T1000 (cell line): ENCODE data around the gene TMEM266.

ENCODE experiments used
- DNase-seq: peaks from one replicate; lab custom pipeline; 2025; ENCODE audit warnings: mixed read lengths; lab: John Stamatoyannopoulos, UW

The TMEM266 gene

DNA sequence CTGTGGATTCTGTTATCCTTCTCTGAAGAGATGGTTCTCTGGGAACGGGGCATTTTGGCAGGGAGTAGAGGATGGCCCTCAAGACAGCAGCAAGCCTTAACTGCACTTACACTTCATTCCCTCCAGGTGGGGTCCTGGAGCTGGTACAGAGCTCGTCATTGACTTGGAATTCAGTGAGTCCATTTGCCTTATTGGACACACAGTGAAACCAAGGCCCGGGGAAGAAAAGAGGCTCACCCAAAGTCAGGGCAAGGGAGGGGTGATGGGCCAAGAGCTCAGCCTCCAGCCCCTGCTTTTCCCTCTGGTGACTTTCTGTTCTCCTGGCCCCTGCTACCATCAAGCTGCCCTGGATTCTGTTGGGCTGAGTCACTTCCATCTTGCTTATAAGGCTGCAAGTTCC is 125.9 kb downstream of the TMEM266 start:
- peak; percentile 33 for DNase-seq

DNA sequence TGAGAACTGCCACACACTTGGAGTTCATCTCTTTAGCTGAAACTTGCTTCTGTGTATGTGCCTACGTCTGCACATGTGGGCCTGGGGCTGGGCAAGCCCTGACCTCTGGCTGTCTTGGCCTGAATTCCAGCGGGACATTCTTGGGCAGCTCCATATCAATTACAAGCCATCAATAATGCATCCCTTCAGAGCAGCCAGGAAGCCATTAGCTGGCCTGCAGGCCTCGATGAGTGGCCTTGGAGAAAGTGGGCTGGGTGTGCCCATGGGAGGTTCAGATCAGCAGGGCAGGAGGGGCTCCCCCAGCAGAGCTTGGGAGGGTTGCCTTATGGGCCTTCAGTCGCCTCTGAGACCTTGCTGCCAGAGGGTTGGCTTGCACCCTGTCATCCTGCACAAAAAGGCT is 127.4 kb downstream of the TMEM266 start:
- no peak for DNase-seq

DNA sequence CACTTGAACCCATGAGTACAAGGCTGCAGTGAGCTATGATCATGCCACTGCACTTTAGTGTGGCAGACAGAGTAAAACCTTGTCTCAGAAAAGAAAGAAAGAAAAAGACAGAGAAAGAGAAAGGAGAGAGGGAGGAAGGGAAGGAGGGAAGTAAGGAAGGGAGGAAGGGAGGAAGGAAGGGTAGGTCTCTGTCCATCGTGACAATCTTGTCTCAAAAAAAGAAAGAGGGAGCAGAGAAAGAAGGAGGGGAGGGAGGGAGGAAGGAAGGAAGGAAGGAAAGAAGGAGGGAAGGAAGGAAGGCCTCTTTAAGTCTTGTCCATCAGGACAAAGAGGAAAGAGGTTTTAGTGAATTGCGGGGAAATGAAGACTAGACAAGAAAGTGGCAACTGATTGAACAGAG is 129.3 kb downstream of the TMEM266 start:
- no peak for DNase-seq

DNA sequence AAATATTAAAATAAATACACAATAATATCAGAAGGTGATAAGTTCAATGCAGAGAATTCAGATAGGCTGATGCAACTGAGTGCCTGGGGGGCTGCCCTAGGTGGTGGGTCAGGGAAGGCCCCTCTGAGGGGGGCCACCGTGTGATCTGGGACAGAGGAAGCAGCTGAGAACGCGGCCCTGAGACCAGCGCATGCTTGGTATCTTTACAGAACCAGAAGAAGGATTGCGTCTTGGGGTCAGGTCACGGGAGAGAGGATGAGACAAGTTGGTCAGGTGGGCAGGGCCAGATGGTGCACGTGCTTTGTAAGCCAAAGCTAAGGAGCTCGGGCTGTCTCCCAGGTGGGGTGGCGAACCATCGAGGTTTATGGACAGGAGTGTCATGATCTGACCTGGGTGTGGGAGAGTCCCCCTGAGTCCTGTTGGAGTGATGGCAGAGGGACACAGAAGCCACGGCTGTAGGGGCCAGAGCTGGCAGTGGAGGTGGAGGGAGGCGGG is 130.3 kb downstream of the TMEM266 start:
- no peak for DNase-seq

DNA sequence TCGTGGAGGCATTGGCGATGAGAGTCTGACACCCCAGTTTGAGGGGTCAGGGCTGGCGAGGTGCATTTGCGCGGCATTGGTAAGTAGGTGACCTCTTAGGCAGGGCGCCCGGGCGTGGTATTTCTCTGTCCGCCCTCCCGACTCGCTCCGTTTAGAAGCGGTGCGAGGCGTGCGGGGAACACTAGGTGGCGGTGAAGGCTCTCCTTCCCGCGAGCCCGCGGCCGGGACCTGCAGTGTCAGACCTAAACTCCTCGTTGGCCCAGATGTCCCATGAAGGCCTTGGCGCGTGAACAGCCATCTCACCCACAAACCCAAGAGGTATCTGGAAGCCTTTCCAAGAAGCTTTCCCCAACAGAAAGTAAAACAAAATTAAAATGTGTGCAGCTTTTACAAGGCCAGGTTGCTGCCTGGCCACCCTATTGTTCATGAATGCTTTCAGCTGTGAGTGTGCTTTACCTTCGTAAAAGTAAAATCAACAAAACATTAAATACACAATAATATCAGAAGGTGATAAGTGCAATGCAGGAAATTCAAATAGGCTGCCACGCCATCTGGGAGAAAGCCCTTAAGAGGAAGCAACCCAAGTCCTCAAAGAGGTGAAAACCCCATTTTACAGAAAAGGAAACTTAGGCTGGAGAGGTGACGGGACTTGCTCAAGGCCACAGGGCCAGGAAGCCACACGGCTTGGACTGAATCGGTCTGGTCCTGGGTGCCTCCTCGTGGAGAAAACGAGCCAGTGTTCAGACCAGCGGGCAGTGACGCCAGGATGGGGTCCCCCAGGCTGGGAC is 131.2 kb downstream of the TMEM266 start:
- peak; percentile 56 for DNase-seq

DNA sequence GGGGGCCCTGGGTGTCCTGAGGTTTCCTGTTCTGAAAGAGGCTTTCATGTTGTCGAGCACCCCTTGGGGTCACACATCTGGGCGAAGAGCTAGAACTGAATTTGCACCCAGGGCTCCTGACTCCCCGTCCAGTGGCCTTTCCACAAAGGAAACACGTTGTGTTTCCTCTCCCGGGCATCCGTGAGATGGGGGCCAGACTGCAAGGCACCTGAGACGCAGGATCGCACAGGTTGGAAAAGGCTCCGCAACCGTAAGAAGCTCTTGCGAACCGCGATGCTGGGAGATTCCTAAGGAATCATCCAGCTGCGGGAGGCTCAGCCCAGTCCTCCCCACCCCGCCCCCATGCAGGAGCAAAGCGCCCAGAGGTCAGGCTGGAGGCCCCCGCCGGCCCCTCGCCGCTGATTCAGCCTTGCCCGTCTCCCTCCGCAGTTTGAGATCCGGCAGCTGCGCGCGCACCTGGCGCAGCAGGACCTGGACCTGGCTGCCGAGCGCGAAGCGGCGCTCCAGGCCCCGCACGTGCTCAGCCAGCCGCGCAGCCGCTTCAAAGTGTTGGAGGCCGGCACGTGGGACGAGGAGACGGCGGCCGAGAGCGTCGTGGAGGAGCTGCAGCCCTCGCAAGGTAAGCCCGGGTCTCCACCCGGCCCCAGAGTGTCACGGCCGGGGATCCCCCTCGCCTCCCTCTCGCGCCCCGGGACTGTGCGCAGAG is 131.9 kb downstream of the TMEM266 start:
- DNase-seq: no peak

DNA sequence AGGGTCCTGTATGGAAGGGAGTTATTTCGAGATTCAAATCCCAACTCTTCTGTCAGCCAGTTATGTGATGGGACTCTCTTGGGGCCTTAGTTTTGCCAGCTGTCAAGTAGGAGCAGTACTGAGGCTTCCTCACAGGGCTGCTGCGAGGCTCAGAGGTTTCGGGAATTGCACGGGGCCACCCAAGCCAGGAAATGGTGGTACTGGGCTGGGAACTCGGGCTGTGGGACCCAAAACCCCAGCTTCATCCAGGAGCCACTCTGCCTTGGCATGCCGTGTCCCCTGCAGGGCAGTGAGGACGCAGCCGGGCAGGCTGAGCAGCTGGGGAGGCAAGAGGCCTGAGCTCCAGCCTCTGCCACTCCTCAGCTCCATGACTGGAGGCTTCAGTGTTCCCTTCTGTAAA is 132.9 kb downstream of the TMEM266 start:
- no peak for DNase-seq

DNA sequence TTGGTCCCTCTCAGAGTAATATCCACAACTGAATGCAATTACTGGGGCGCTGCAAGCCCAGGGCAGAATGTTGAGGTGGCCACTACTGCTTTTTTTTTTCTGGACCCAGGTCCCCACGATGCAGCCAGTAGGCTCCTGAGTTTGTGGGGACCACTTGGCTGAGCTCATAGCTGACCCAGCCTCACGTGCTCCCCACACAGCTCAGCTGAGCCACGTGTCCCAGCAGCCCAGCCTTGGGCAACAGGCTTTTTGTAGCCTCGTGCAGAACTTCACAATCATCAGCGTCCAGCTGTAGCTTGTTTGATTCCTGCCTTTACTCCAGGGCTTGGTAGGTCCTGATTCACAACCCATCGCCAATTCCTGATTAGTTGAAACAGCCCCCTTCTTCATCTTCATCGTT is 134.1 kb downstream of the TMEM266 start:
- DNase-seq: no peak

DNA sequence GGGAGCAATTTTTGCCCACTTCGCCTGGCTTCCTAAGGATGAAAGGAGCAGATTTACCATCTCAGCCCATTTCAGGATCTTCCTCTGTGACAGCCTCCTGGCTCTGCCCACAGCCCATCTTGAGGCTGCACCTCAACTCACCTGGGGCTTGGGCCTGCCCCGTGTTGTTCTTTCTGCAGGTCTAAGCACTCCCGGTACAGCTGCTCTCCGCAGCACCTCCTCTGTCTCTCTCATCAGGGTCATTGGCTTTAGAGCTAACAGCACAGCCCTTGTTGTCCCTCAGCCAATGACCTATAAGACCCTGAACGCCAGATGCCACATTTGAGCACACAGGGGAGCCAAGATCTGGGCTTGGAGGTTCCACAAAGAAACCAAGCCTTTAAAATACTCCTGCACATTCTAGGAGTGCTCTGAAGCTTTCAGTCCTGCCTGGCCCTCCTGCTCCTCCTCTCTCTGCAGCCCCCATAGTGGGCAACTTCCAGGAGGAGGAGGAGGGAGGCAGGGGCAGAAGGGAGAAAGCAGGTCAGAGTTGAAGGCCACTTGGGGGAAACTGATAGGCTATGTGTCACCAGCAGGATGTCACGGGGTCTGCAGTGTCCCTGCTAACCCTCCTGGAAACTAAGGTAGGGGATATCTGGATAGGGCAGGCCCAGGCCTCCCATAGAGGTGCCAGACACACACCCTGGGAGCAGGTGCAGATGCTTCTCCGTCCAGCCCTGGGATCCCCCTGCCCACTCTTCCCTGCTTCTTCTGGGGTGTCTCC is 135.9 kb downstream of the TMEM266 start:
- DNase-seq: no peak

DNA sequence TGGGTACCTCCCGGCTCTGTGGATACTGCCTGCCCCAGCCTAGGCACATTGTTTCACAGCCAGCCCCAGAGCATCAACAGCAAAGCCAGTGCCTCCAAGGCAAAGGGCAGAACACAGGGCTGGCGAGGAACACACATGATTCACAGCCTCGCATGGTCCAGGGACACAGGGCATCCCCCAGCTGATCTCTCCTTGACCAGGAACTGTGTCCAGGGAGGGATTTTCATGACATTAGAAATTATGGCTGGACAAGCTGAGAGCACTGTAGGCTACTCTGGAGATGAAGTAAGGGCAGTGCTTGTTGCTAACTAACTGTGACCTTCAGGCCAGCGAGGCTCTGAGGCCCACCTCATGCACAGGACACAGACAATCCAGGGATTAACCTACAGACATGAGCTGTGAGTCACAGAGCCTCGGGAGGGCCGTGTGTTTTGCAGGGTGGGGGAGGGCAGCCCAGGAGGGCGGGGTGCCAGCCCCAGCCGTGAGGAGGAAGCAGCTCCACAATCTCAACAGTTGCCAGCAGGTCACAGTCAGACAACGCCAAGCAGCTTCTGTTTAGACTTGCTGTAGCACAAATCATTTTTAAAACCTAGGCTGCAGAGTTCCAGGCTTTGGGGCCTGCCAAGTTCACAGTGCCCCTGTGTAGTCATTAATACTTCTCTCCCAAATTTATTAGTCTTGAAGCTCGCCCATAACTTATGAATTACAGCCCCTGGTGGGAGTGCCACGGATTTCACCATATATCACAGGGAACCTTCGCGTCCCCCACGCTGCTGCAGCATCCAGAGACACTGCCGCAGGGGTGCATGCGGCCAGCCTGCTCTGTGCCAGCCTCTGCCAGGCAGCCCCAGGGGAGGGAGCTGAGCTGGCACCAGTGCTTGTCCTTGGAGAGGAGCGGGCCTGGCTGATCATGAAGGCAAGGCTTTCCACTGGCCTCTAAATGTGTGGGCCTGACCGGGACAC is 136.8 kb downstream of the TMEM266 start:
- DNase-seq: peak; percentile 59

DNA sequence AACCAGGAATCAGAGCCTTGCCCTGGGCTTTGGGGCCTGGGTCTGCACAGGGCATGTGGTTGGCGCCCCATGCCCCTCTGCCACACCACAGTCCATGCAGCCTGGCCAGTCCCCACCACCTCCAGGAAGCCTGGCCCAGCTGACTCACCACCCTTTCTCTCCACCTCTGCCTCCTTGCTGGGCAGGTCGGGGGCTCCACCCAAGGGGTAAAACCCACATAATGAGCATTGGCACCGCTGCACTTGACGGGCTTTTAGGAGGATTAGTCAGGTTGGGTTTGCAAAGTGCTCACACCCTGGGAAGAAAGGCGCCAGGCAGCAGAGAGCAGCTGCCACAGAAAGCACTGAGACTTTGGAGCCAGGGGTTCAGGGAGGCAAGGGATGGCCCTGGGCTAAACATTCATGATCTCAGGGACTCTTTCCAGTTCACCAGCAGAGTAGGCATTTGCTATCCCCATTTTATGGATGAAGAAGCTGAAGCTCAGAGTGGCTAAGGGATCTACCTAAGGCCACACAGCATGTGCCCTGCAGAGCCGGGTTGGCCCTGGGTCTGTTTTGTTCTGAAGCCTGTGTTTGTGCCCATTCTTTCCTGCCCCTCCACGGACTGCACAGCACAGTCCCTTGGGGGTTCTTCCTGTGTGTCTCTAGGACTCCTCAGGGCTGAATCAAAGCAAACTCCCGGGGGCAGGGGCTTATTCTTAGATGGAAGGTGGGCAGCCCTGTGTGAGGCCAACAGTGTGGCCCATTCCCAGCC is 138.1 kb downstream of the TMEM266 start:
- no peak for DNase-seq

DNA sequence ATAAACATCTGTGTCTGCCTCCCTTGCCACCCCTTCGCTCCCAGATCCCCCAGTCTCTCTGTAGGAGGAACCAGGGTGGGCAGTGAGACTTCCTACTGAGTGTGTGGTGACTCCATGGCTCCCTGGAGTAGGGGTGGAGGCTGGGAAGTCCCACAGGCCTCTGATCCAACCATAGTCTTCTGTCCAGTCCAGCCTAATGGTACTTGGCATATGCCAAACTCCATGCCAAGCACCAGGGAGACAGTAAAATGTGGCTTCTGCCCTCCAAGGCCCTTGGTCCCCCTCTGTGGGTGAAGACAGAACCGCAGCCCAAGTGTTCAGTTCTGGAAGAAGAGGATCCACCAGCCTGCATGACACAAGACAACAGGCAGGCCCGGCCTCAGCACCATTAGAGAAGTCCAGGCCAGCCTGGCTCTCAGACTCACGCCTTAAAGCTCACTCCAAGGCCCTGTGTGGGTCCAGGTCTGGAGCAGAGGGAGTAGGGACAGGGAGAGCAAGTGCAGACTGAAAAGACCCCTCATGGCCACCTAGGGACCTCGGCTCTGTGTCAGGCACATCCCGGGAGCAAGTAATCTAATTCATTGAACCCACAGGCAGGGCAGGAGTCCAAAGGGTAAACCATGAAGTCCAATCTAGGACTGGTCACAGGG is 138.8 kb downstream of the TMEM266 start:
- no peak for DNase-seq

DNA sequence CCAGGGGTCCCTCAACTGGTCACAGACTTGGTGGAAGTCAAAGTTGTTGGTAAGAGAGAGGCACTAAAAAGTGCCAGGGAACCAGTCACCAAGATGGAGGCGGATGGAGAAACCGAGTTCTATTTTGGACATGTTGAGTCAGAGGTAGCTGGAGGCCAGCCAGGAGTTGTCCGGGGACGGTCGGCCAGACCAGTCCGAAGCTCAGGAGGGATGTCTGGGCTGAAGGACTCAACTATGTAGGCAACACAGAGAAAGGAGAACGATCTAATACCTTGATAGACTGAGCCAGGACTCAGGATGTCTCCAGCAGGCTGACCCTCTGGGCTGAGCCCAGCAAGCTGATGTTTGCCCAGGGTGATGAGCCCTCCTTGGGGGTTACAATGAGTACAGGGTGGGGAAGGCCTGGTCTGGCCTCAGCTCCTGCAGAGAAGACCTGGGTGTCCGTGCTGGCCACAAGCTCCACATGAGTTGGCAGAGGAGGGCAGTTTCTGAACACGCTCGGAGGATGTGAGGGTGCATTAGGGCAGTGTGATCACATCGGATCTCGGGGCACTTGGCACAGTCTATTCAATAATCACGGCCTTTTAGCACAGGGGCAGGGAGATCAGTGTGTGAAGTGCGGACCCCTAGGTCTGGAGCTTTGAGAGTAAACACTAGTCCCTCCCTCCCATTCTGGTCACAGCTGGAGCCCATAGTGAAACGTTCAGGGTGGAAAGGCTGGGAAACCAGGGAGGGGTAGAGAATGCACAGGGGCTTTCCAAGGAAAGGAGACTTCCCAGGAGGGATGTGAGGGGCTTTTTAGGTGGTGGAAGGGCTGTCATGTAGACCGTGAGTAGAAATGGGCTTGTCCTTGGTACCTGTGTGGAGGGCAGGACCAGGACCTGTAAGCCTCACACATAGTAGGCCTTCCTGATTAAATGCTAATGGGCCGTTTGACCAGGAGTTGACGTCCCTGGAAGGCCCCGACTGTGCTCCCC is 139.6 kb downstream of the TMEM266 start:
- DNase-seq: no peak

DNA sequence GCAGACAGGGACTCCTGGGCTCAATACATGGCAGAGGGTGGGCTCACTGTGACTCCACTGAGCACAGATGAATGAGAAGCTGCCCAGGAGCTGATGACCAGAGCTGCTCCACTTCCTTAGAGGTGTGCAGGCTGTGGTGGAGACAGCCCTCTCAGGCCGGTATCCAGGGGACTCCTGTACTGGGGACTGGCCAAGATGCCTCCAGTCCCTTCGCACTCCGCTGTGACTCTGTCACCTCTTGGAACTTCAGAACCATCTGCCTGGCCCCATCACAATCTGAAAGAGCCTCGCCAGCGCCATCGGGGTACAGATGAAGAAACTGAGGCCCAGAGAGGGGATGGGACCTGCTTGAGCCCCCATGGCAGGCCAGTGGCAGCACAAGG is 140.3 kb downstream of the TMEM266 start:
- no peak for DNase-seq

DNA sequence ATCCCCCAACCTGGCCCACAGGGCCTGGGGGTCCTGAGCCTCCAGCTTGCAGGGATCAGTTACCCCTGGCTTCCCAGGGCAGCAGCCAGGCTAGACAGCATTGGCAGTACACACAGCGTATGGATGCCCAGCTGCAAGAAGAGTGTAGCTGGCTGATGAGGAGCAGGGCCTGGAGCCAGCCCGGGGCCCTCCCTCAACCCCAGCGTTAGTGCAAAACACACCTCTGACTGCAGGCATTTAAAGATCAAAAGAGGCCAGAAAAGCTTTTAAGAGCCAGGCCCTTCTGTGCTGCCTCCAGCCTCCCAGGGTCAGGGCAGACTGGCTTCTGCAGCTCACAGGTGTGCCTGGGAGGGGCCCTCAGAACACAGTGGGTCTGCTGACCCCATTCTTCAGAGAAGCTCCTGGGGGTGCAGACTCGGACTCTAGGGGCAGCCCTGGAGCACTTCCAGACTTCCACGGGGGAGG is 140.9 kb downstream of the TMEM266 start:
- no peak for DNase-seq

DNA sequence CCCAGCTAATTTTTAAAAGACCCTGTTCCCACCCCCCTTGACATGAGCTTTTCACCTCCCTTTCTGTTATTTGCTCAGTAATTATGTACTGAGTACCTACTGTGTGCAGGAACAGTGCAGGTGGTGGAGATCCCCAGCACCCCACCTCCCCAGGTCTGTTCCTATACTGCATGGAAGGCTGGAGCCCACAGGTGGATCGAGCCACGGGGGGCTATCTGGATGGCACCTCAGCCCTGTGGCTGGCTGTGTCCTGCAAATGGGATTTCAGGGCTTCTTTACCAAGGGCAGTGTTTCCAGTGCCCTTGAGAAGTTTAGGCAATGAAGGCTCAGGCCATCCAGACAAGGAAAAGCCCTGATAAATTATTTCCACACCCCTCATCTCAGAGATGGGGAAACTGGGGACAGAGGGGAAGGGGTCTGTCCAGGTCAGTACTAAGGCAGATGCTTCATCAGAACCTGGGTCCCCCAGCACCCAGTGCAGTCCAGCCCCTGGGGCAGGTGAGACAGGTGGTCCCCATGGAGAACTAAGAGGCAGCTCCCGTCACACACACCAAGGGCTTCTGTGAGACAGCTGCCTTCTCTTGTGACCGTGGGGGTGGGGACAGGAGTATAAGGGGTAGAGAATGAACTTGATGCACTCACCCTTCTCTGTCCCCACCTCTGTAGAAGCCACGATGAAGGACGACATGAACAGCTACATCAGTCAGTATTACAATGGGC is 141.9 kb downstream of the TMEM266 start:
- no peak for DNase-seq

DNA sequence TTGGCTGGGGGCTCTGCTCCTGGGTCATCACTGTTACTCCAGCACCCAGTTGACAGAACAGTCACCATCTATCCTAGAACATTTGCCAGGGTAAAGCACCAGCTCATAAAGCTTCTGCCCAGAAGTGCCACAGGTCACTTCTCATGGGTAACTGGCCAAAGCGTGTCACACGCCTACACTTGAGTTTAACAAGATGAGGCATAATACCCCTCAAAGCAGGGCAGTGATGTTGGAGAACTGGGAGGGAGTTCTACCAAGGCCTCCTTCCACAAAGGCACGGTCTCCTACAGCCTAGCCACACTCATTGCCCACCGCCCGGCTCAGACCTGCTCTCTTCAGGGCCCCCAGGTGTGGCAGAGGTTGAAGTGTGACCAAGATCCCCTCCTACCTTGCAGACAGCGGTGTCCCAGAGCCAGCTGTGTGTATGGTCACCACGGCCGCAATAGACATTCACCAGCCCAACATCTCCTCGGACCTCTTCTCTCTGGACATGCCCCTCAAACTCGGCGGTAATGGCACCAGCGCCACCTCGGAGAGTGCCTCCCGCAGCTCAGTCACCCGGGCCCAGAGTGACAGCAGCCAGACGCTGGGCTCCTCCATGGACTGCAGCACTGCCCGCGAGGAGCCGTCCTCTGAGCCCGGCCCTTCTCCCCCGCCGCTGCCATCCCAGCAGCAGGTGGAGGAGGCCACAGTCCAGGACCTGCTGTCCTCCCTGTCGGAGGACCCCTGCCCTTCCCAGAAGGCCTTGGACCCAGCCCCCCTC is 143.7 kb downstream of the TMEM266 start:
- DNase-seq: no peak
